Activated CD4-positive, CD25-positive, alpha-beta regulatory T cell treated with anti-CD3 and anti-CD28 coated beads, Interleukin-2, amount 50 U/mL, for 24 hours (primary cell): Measurements from ENCODE around the gene GNB4.

Experiments
- ATAC-seq, 2 donors: fragments of 150-1000 bp; cut with Tn5 transposase; one replicate each; pipeline ENCODE4 v1.10.0; 2021; ENCODE audit warnings: mild to moderate bottlenecking in 1 of 2, moderate library complexity in 1 of 2

GNB4 gene

DNA sequence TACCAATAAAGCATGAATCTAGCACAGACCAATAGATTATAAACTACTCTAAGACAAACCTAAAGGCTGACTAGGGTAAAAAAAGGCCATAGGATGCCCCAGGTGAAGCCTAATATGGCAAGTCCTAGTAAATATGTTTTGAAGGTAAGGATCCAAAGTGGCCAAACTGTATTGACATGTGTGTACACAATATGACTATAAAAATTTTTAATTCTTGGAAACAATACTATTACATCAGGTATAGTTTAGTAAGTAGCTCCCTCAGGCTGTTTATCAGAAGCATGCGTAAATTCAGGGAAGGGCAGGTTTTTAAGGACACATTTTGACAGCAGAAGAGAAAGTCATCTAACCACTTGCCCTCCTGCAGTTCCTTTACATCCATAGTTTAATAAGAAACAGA is 18.8 kb downstream of the GNB4 start:
- ATAC-seq, result no peak

DNA sequence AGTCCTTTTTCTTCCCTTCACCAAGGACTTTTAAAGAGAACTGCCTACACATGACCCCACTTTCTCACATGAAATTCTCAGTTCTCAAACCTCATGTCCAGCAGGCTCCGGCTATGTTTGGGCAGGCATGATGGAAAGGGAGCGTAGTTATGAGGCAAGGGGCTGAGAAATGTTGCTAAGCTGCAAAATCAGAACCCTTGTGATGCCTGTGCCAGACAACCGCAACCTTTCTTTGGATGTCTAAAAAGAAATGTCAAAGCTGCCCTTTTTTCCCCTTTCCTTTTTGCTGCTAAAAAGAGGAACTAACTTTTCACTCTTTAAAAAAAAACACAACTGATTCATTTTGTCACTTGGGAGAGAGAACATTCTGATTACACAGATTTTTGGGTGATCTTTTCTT is 19.2 kb downstream of the GNB4 start:
- no peak for ATAC-seq

DNA sequence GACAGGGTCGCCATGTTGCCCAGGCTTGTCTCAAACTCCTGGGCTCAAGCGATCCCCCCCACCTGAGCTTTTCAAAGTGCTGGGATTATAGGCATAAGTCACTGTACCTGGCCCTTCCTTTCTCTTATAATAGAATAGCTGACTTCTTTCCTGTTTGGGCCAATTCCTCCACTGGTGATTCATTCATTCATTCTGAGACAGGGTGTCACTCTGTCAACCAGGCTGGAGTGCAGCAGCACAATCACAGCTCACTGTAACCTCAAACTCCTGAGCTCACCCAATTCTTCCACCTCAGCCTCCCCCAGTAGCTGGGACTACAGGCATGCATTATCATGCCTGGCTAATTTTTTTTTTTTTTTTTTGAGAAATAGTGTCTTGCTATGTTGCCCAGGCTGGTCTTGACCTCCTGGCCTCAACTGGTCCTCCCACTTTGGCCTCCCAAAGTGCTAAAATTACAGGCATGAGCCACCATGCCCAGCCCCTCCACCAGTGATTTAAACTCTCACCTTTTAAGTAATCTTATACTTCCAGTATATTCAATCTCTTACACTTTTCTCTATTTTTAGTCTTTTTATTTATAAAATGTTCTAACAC is 20.9 kb downstream of the GNB4 start:
- ATAC-seq, result no peak

DNA sequence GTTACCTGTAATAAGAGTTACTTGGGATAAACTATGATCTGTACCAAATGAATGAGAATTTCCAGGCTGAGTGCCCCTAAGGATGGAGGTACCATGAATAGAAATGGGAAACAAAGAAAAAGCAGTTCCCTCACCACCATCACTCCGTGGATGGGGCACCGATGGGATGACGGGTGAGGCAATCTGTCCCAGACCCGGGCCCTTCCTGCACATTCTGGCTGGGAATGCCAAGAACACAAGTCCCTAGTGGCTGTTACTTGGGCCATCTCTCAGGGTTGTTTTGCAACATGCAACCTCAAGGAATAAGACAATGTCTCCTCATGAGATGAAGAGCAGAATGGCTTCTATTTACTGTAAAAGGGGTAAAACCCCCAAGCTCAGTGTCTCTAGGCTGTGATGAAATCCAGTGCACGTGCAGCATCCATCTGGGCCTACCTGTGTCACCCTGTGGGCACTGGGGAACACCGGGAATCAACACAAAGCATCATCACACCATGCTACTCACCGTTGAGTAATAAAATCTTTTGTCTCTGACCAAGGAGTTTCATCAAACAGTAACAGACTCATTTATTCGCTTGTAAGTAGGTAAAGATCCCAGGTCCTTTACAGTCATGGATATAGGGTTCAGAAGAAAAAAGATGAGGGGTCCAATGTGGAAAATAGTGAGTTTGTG is 22.3 kb downstream of the GNB4 start:
- ATAC-seq, result no peak

DNA sequence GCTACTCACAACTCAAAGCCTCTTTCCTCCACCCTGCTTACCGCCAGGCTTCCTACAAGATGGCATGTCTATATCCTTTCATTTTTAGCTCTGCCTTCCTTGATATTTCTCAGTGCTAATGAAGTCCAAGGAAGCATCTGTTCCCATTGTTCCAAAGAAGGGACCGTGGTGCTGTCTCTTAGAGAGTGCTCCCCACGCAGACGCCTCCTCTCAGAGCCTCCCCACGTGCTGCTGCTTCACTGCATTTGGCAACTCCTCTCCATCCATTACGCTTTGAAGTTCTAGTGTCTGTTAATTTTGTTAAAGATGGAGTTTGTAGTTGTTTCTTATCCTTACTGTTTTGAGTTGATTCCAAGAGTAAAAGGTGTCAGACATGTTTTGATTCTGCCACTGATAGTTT is 26.2 kb downstream of the GNB4 start:
- no peak for ATAC-seq

DNA sequence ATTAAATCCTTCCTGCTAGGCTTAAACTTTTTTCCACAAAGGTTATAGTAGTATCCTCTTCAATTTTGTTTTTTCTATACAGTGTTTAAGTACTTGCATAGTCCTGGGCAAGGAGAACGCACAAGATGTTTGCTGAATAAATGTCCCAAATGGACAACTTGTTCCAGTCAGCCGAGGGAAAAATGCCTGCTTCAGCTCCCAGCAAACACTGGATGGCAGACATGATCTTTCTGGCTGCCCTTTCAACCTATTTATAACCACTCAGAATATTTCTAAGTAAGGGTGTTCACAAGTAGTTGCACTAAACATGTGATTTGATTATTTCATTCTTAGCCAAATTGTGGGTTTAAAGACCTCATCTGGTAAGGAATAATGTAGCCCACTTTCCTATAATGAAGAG is 29.8 kb downstream of the GNB4 start:
- ATAC-seq, result no peak

DNA sequence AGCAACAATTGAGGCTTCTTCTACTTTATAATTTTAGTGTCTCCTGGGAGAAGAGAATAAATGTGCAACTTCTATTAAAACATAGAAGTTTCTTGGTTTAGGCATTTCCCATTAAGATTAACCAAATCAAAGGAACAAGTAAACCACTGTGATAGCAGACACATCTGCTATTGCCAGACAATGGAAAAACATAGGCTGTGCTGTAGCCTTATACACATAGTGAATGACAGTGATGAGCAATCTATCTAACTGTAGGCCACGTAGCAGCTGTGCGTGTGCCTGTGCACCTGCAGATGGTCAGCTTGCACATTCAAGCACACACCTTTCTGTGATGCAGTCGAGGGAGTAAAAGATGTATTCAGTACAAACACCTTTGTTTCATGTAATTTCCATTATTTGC is 32.7 kb downstream of the GNB4 start:
- ATAC-seq, result no peak

DNA sequence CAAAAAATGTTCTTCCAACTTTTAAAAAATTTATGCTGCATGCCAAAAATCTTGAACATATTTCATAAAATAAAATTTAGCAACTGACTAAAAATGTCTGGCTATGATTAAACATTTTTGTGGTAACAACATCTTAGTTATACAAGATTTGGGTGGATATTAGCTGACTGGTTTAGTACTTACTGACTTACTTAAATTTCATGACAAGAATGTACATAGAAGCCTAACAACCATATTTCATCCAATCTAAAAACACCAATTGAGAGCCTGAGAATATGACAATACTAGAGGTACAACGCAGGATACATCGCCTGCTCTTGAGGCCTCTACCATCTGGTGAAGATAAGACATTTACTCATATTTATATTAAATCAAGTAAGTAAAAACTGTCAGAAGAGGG is 34.6 kb downstream of the GNB4 start:
- no peak for ATAC-seq

DNA sequence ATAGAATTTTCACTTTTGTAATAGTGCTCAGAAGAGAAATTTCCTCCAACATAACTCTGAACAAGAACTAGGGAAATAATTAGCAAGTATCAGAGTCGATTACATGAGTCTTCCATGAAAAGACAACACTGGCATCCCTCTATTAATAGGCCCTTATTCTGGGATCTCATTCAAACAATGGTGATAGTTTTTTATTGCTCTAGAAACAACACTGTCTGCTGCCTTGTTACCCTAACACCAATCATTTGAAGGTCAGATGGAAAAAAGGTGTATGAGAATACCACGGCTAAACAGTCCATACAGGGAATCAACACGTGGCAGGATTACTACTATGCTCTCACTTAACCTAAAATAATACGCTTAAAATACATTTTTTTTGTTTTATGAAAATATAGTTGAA is 35.9 kb downstream of the GNB4 start:
- ATAC-seq, result no peak

DNA sequence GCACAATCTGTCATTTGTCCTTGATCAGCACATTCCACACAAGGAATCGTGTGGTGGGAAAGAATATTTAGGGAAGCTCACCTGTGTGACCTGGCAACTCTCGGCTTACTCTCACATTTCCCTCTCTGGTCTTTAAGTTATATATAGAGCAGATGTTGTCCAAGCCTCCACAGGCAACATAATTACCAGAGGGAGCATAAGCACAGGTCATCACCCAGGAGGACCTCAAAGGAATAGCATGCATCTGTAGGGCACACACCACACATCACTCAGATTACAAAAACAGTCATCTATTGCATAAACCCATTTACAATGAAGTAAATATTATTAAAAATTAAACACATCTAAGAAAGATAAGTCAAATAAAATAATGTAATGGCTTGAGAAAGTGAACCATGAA is 36.5 kb downstream of the GNB4 start:
- ATAC-seq, result no peak

DNA sequence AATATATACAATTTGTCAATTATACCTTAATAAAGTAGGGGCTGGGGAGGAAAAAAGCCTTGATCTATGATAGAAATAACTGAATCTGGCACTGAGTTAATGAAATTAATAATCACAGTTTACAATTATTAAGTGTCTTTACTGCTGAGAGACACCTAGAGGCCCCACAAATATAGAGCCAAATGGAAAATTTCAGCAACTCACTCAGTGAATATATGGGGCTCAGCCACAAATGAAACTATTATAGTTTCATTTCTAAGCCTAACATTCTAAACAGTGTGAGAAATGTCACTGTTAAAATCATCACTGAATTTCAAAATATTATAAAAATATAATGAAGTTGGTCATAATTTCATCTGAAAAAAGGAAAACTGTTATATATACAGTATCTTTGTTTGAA is 40.3 kb downstream of the GNB4 start:
- no peak for ATAC-seq

DNA sequence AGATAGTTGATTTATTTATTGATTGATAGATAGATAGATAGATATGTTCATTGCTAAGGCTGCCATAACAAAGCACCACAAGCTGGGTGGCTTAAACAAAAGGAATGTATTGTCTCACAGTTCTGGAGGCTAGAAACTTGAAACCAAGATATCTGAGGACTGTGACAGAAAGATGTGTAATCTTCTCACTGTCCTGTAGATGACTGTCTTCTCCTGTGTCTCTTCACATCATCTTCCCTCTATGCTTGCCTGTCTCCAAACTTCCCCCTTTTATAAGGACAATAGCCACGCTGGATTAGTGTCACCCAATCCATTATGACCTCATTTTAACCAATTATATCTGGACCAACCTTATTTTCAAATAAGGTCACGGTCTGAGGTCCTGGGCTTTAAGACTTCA is 40.9 kb downstream of the GNB4 start:
- ATAC-seq, result no peak

DNA sequence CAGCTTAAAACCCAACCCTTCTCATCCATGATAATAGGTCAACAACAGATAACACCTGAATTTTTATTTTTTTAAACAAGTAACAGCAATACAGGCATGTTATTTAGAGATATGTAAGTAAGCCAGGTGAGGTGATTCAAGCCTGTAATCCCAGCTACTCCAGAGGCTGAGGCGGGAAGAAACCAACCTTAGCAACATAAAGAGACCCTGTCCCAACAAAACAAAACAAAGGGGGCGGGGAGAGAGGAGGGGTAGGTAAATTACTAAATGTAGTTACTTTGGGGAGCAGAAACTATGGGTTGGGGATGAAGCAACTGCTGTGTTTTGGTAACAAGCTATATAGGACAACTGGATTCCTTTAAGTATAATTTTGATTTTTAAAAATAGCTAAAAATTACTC is 47.0 kb downstream of the GNB4 start:
- ATAC-seq, result no peak

DNA sequence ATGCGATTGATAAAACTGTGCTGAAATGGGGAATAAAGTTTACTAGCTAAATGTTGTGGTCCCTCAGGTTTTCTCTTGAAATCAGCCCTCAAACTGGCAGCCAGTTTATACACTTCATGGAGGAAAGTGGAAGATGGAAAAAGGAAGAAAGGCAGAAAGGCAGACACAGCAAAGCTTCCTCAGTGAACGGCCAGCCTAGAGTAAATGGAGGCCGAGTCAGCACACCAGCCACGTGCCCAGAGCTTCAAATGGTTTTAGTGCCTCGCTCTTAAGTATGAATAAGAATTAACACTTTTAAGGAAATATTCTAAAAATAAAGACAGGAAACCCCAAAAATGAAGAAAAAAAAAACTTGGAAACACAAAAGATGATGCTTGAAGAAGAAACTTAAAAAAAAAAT is 48.3 kb downstream of the GNB4 start:
- no peak for ATAC-seq

DNA sequence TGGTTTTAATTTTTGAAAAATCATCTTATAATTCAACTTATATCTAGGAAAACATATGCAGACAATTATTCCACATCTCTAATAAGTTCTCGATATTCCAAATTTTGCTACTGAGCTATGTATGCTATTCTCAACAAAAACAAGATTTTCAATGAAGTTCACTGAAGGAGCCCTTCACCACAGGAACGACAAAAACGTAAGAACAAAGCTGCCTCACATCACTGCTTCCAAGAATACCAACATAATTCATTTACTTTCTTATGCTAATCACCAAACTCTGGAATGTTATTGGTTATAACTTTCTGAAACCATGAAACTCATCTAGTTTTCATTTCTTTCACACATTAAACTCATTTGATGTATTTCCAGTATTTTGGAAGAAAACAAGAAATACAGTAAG is 49.7 kb downstream of the GNB4 start:
- ATAC-seq, result no peak

DNA sequence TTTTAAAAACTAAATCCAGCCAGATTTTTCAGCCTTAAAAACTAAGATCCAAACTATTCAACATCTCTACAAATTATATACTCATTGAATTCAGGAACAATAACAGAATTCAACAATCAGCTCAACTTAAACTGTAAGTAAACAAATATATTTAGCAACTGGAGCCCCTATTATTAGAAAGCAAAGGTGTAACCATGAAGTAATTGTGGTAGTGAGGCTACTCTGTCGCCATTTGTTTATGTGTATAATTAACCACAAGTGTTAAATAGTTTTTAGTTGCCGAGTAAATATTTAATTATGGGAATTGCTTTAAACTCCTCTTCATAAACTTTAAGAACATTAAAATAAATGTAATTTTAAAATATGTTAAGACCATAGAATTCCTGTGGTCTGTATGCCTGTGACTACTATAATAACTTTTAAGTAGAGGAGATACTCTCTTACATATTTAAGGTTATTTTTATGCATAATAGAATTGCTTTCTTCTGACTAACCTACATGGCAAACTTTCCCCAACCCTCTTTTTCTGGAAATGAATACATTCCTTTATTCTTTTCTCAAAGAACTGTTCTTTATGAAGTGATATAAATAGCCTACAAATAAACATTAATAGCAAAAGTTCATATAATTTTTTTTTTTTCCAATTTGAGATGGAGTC is 52.6 kb downstream of the GNB4 start:
- no peak for ATAC-seq

DNA sequence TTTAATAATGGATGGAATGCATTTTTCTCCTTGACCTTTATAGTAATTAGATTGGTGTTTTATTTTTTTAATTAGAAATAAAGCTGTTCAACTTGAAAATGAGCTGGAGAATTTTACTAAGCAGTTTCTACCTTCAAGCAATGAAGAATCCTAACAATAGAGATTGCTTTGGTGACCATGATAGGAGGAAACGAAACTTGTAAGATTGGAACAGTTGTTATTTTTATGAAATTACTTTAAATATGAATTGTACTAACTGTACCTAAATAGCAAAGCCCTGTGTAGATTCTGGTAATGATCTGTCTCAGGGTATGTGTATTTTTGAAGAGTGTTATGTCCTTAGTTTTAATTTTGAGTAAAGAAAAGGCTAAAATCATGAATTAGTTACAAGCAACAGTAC is 59.4 kb downstream of the GNB4 start:
- ATAC-seq, result no peak

DNA sequence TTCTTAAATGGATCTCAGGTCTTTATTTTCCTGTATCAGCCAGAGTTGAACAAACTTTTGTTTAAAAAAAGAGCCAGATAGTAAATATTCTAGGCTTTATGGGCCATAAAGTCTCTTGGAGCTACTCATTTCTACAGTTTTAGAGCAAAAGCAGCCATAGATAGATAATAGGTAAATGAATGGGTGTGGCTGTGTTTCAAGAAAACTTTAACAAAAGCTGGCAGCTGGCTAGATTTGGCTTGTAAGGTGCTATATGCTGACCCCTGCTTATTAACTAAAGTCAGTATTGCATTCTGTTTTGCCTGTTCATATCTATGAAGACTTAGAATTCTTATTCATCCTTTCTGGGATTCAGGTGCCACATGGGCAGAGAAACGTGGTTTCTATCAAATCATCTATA is 74.8 kb downstream of the GNB4 start:
- ATAC-seq, result no peak

DNA sequence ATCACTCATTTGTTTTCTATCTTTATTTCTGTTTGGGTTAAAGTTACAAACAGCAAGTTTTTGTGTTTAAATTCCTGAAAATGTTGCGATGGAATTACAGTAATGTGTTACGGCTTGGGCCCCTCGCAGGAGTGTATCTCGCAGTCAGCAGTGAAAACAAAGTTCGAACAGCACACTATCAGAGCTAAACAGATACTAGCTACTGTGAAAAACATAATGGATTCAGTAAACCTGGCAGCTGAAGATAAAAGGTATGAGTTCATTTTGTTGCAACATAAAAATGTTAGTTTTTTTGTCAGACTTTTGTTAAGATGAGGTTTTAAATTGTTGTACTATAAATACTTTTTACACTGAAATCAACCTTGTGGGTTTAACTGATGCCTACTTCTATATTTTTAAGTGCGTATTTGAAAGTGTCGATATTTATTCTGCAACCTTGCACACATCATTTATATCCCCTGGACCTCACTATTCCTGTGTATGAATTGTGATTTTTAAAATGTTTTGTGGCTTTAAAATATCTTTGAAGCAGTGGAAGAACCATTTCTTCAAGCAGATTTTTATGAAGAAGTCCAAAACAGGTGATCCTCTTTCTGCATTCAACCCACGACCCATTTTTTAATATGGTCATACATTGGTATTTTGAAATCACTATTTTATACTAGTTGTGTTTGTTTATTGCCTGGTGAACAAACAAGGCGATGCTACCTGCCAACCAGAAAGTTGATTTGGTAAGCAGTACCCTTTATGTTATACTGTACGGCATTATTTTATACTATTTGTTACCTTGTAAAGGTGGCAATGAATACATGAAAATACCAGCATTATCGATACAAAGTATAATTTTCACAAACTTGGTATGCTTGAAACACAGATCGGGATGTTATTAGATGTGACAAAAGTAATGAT is 75.9 kb downstream of the GNB4 start:
- no peak for ATAC-seq

DNA sequence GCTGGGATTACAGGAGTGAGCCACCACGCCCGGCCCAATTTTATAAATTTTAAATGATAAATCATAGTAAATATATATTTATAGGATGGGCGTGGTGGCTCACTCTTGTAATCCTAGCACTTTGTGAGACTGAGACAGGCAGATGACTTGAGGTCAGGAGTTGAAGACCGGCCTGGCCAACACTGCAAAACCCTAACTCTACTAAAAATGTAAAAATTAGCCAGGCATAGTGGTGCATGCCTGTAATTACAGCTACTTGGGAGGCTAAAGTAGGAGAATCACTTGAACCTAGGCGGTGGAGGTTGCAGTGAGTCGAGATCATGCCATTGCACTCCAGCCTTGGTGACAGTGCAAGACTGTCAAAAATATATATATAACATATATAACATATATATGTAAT is 77.3 kb downstream of the GNB4 start:
- no peak for ATAC-seq

DNA sequence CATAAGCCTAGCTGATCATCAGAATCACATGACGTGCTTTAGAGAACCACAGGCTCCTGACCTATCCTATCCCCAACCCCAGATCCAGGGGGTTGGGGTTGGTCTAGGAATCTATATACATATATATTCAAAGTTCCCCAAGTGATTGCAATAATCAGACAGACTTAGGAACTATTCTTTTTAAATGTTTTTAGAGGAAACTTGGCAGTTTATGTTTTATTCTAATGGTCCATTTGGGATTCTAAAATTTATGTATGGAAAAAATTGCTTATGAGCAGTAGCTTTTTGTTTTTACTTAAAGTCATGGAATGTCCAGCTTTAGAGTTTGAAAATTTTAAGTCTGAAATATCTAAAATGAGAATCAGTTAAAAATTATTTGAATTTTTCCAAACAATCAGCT is 81.6 kb downstream of the GNB4 start:
- ATAC-seq, result no peak

DNA sequence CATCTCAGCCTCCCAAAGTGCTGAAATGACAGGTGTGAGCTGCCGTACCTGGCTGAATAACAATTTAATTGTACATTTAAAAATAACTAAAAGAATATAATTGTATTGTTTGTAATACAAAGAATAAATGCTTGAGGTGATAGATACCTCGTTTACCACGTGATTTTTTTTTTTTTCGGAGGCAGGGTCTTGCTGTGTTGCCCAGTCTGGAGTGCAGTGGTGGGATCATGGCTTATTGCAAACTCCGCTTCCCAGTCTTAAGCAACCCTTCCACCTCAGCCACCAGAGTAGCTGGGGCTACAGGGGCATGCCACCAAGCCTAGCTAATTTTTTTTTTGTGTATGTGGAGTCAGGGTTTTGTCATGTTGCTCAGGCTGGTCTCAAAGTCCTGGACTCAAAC is 87.9 kb downstream of the GNB4 start:
- no peak for ATAC-seq

DNA sequence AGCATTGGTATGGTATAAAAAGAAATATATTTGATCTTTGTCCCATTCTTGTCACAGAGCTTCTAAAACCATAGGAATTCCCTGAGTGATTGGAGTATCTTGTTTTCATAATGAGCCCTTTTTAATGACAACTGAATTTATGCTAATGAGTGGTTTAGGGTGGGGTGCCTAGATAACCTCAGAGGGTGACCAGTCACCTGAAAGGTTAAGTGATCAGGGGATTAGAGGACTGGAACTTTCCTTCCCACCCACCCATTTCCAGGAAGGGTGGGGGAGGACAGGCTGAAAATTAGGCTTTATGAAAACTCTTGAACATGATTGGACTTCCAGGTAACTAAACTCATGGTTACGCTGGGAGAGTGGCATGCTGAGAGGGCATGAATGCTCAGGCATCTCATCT is 95.3 kb downstream of the GNB4 start:
- ATAC-seq, result no peak
